Prostate gland (tissue), 2 donors: Measurements from ENCODE around the gene CHERP.

Experiments used
- CTCF ChIP-seq, 4 experiments: fragments of 200-600 bp in 2 of 4; fragments of 450-650 bp in 2 of 4; sonication (generic) in 2 of 4; IDR thresholded peaks; 1 replicate in 3 of 4; 2 replicates in 1 of 4; pipeline ENCODE4 v1.5.1; 2016 to 2019; ENCODE audit warnings: antibody characterized with exemption in 4 of 4, mild to moderate bottlenecking in 2 of 4, moderate library complexity in 2 of 4
- POLR2A ChIP-seq: fragments of 450-650 bp; IDR thresholded peaks from one replicate; pipeline ENCODE4 v1.6.1; 2016; ENCODE audit warnings: antibody characterized with exemption, mild to moderate bottlenecking

- no peak for TF ChIP-seq CTCF (IDR thresholded peaks at IDR 0.05)
- no peak for TF ChIP-seq POLR2A
Observed at GRCh38 chr19:16504271-16504670, 38.0 kb downstream of the CHERP start.
